Loucy (cell line): ENCODE data around the gene HSD3B7.

Experiments
- H2AFZ ChIP-seq: fragments of 200-600 bp; sonication (generic); 2 replicates; pipeline ENCODE4 v1.6.0; 2016; ENCODE audit warnings: antibody characterized with exemption, mild to moderate bottlenecking, low read length, moderate library complexity
- H3F3A ChIP-seq: fragments of 200-600 bp; 2 replicates; pipeline ENCODE4 v1.6.0; 2016; ENCODE audit warnings: antibody characterized with exemption, low read depth, mild to moderate bottlenecking
- H3K27me3 ChIP-seq: fragments of 200-600 bp; sonication (generic); 2 replicates; pipeline ENCODE4 v1.6.1; 2014; ENCODE audit warnings: low read length, mild to moderate bottlenecking; ENCODE audit not compliant: insufficient read depth, poor library complexity, severe bottlenecking
- H3K36me3 ChIP-seq: fragments of 200-600 bp; sonication (generic); 2 replicates; pipeline ENCODE4 v1.6.1; 2016; ENCODE audit warnings: low read length; ENCODE audit not compliant: insufficient read depth
- H3K4me1 ChIP-seq: fragments of 200-600 bp; sonication (generic); 2 replicates; pipeline ENCODE4 v1.5.1; 2014; ENCODE audit warnings: low read length, mild to moderate bottlenecking; ENCODE audit not compliant: insufficient read depth, poor library complexity, severe bottlenecking
- H3K4me2 ChIP-seq: fragments of 200-600 bp; sonication (generic); 2 replicates; pipeline ENCODE4 v1.6.0; 2014; ENCODE audit warnings: antibody characterized with exemption, low read length, low read depth, mild to moderate bottlenecking; ENCODE audit not compliant: poor library complexity, severe bottlenecking
- H3K4me3 ChIP-seq: fragments of 200-600 bp; sonication (generic); 2 replicates; pipeline ENCODE4 v1.5.1; 2014; ENCODE audit warnings: low read length, mild to moderate bottlenecking, mixed read lengths; ENCODE audit not compliant: poor library complexity, severe bottlenecking
- H3K79me2 ChIP-seq: fragments of 200-600 bp; sonication (generic); 2 replicates; pipeline ENCODE4 v1.6.1; 2014; ENCODE audit warnings: low read length; ENCODE audit not compliant: insufficient read depth
- H3K9ac ChIP-seq: fragments of 200-600 bp; sonication (generic); 2 replicates; pipeline ENCODE4 v1.6.0; 2014; ENCODE audit warnings: mild to moderate bottlenecking, low read depth, low read length, moderate library complexity; ENCODE audit not compliant: poor library complexity, severe bottlenecking
- H3K9me2 ChIP-seq: fragments of 200-600 bp; sonication (generic); replicated peaks from 2 replicates; pipeline ENCODE4 v1.6.1; 2016; ENCODE audit warnings: low read depth, low read length, mixed read lengths
- H3K9me3 ChIP-seq: fragments of 200-600 bp; sonication (generic); 2 replicates; pipeline ENCODE4 v1.6.1; 2014; ENCODE audit warnings: mild to moderate bottlenecking, antibody characterized with exemption, low read length, low read depth; ENCODE audit not compliant: insufficient read depth
- H4K20me1 ChIP-seq: fragments of 200-600 bp; sonication (generic); 2 replicates; pipeline ENCODE4 v1.6.0; 2014; ENCODE audit warnings: antibody characterized with exemption, low read length, mild to moderate bottlenecking; ENCODE audit not compliant: insufficient read depth, poor library complexity, severe bottlenecking
- CTCF ChIP-seq: fragments of 200-600 bp; sonication (generic); conservative IDR thresholded peaks from 2 replicates; pipeline ENCODE4 v1.5.1; 2014; ENCODE audit warnings: mild to moderate bottlenecking, antibody characterized with exemption, low read length
- EZH2phosphoT487 ChIP-seq: fragments of 200-600 bp; IDR thresholded peaks from 2 replicates; pipeline ENCODE4 v1.6.1; 2018; ENCODE audit warnings: antibody characterized with exemption, mild to moderate bottlenecking, moderate library complexity, borderline replicate concordance

HSD3B7 gene

GRCh38 chr16:31006589-31006988 is 21.6 kb downstream of the HSD3B7 start:
- Histone ChIP-seq H3K9me3 (no peaks in the 10 kb centered on the region), H3K9ac (no peak overlapping the region), H3K79me2 (no peaks in the 10 kb centered on the region), H3K9me2 (no peaks in the 10 kb centered on the region), H3K27me3 (no peaks in the 10 kb centered on the region), H3K36me3 (no peaks in the 10 kb centered on the region), H2AFZ (no peak overlapping the region), H3K4me1 (peaks cover 5% of the 10 kb centered on the region), H3K4me3 (no peak overlapping the region), H3F3A (no peaks in the 10 kb centered on the region), H4K20me1 (no peaks in the 10 kb centered on the region), H3K4me2 (no peak overlapping the region)
- TF ChIP-seq EZH2phosphoT487 (no peak), CTCF (no peak)

GRCh38 chr16:31007684-31008083 is 22.7 kb downstream of the HSD3B7 start:
- TF ChIP-seq CTCF (no peak), EZH2phosphoT487 (no peak)
- H3K9ac ChIP-seq = no peak overlapping the region
- no peaks in the 10 kb centered on the region for H3K9me3 ChIP-seq
- no peaks in the 10 kb centered on the region for H3K79me2 ChIP-seq
- no peaks in the 10 kb centered on the region for H3K27me3 ChIP-seq
- no peaks in the 10 kb centered on the region for H3K36me3 ChIP-seq
- H2AFZ ChIP-seq = no peak overlapping the region
- no peaks in the 10 kb centered on the region for H3F3A ChIP-seq
- H3K9me2 ChIP-seq = no peaks in the 10 kb centered on the region
- H3K4me2 ChIP-seq = no peak overlapping the region
- peaks cover 5% of the 10 kb centered on the region for H3K4me1 ChIP-seq
- no peak overlapping the region for H3K4me3 ChIP-seq
- H4K20me1 ChIP-seq = no peaks in the 10 kb centered on the region

DNA sequence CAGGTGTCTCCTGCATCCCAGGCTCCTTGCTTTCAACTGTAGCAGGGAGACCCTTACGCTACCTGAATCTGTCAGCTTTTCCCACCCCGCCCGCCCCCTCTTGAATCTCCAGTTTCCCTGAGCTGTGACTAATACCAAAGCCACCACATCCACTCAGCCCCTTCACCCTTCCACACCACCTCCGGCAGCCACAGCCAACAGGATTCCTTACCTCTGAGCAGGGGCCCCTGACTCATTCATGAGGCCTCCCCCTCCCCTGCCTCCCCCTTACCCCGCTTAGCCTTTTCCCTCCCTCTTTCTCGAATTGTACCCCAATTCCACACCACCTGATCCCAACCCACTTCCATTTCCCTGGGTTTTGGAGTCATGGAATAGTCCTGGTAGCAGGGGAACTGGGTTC is 23.1 kb downstream of the HSD3B7 start:
- Histone ChIP-seq H3F3A (no peaks in the 10 kb centered on the region), H3K27me3 (no peaks in the 10 kb centered on the region), H3K79me2 (no peaks in the 10 kb centered on the region), H3K4me3 (no peak overlapping the region), H3K9me2 (no peaks in the 10 kb centered on the region), H3K36me3 (no peaks in the 10 kb centered on the region), H3K9ac (no peak overlapping the region), H3K4me2 (no peak overlapping the region), H2AFZ (no peak overlapping the region), H4K20me1 (no peaks in the 10 kb centered on the region), H3K9me3 (no peaks in the 10 kb centered on the region), H3K4me1 (peaks cover 5% of the 10 kb centered on the region)
- TF ChIP-seq EZH2phosphoT487 = no peak
- TF ChIP-seq CTCF = no peak
